ENCODE results near the gene MAP4K4. TPM values are rescaled to one million over a fixed set of nuclear protein-coding genes. Genes with fewer than 3 reads are reported as not detected.

The MAP4K4 gene
- total RNA-seq, 1 donor from 2014 or later = 427 TPM

- Mint-ChIP-seq H3K4me3 (ENCODE audit: unreplicated experiment) (peak overlapping the region; percentile 1), H3K4me1 (ENCODE audit: unreplicated experiment) (peaks cover 37% of the 10 kb centered on the region), H3K9me3 (ENCODE audit: unreplicated experiment) (no peaks in the 10 kb centered on the region), H3K27ac (ENCODE audit: unreplicated experiment) (no peak overlapping the region), H3K27me3 (ENCODE audit: unreplicated experiment) (peaks cover 15% of the 10 kb centered on the region), H3K36me3 (ENCODE audit: low read depth, unreplicated experiment) (peaks cover 69% of the 10 kb centered on the region)
- TF ChIP-seq, protein P1, sequence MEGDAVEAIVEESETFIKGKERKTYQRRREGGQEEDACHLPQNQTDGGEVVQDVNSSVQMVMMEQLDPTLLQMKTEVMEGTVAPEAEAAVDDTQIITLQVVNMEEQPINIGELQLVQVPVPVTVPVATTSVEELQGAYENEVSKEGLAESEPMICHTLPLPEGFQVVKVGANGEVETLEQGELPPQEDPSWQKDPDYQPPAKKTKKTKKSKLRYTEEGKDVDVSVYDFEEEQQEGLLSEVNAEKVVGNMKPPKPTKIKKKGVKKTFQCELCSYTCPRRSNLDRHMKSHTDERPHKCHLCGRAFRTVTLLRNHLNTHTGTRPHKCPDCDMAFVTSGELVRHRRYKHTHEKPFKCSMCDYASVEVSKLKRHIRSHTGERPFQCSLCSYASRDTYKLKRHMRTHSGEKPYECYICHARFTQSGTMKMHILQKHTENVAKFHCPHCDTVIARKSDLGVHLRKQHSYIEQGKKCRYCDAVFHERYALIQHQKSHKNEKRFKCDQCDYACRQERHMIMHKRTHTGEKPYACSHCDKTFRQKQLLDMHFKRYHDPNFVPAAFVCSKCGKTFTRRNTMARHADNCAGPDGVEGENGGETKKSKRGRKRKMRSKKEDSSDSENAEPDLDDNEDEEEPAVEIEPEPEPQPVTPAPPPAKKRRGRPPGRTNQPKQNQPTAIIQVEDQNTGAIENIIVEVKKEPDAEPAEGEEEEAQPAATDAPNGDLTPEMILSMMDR (IDR thresholded peaks at IDR 0.05; ENCODE audit: unreplicated experiment) = no peak
- DNase-seq (ENCODE audit: low spot score) = no peak
These were observed 194.9 kb downstream of the MAP4K4 start for GRCh38 chr2:101892377-101892776.

- Mint-ChIP-seq H3K4me3 (ENCODE audit: unreplicated experiment) (peak overlapping the region; percentile 13), H3K27ac (ENCODE audit: unreplicated experiment) (no peak overlapping the region), H3K36me3 (ENCODE audit: low read depth, unreplicated experiment) (peaks cover 70% of the 10 kb centered on the region), H3K9me3 (ENCODE audit: unreplicated experiment) (no peaks in the 10 kb centered on the region), H3K27me3 (ENCODE audit: unreplicated experiment) (peaks cover 19% of the 10 kb centered on the region), H3K4me1 (ENCODE audit: unreplicated experiment) (peaks cover 35% of the 10 kb centered on the region)
- DNase-seq (ENCODE audit: low spot score) = no peak
- TF ChIP-seq, protein P1 (IDR thresholded peaks at IDR 0.05; ENCODE audit: unreplicated experiment) = no peak
These were observed 196.3 kb downstream of the MAP4K4 start for GRCh38 chr2:101893681-101894381.

DNA sequence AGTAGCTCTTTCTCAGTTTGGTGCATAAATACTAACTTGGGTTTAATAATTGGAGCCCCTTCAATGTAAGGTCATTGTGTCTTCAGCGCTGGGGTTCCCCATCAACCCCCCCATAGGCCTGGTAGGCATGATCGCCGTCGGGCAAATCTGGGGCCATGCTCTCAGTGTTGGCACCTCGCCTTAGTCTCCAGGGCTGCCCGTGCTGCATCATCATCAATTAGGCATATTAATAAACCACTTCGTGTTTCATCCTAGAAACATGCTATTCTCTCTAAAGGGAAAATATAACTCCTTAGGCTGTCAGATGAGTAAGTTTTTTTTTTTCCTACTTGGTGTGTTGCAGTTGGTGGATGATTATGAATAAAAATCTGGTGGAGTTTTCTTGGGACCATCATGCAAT, 197.5 kb downstream of the MAP4K4 start:
- H3K27ac Mint-ChIP-seq (ENCODE audit: unreplicated experiment) = no peak overlapping the region
- H3K4me3 Mint-ChIP-seq (ENCODE audit: unreplicated experiment) = peak overlapping the region; percentile 51
- no peak for DNase-seq (ENCODE audit: low spot score)
- TF ChIP-seq, protein P1 (IDR thresholded peaks at IDR 0.05; ENCODE audit: unreplicated experiment) = no peak
- no peaks in the 10 kb centered on the region for H3K9me3 Mint-ChIP-seq (ENCODE audit: unreplicated experiment)
- H3K4me1 Mint-ChIP-seq (ENCODE audit: unreplicated experiment) = peaks cover 34% of the 10 kb centered on the region
- peaks cover 17% of the 10 kb centered on the region for H3K27me3 Mint-ChIP-seq (ENCODE audit: unreplicated experiment)
- peaks cover 63% of the 10 kb centered on the region for H3K36me3 Mint-ChIP-seq (ENCODE audit: low read depth, unreplicated experiment)

- H3K27me3 Mint-ChIP-seq (ENCODE audit: unreplicated experiment) = peaks cover 17% of the 10 kb centered on the region
- H3K4me1 Mint-ChIP-seq (ENCODE audit: unreplicated experiment) = peaks cover 39% of the 10 kb centered on the region
- TF ChIP-seq, protein P1 (IDR thresholded peaks at IDR 0.05; ENCODE audit: unreplicated experiment) = no peak
- no peak overlapping the region for H3K4me3 Mint-ChIP-seq (ENCODE audit: unreplicated experiment)
- no peaks in the 10 kb centered on the region for H3K9me3 Mint-ChIP-seq (ENCODE audit: unreplicated experiment)
- H3K36me3 Mint-ChIP-seq (ENCODE audit: low read depth, unreplicated experiment) = peaks cover 64% of the 10 kb centered on the region
- no peak overlapping the region for H3K27ac Mint-ChIP-seq (ENCODE audit: unreplicated experiment)
- no peak for DNase-seq (ENCODE audit: low spot score)
These were observed 198.4 kb downstream of the MAP4K4 start for GRCh38 chr2:101895819-101896322.

DNA sequence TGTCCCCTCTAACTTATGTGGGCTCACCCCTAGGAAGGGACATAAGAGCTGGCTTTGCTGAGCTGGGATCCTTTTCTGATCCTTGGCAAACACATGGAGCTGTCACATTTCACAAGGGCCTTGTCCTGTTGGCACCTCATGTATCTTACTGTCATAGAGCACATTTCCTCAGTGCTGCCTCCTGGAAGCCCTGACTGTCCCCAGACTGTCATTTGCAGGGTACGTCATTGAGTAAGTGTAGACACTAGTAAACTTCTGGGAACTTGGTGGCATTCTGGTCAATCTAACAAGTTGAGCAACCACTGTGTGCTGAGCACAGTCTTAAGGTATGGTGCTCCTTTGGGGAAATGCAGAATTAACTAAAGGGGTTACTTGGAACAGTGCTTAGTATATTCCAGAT, 199.8 kb downstream of the MAP4K4 start:
- peaks cover 58% of the 10 kb centered on the region for H3K36me3 Mint-ChIP-seq (ENCODE audit: low read depth, unreplicated experiment)
- H3K4me1 Mint-ChIP-seq (ENCODE audit: unreplicated experiment) = peaks cover 37% of the 10 kb centered on the region
- peaks cover 16% of the 10 kb centered on the region for H3K27me3 Mint-ChIP-seq (ENCODE audit: unreplicated experiment)
- no peaks in the 10 kb centered on the region for H3K9me3 Mint-ChIP-seq (ENCODE audit: unreplicated experiment)
- H3K4me3 Mint-ChIP-seq (ENCODE audit: unreplicated experiment) = no peak overlapping the region
- H3K27ac Mint-ChIP-seq (ENCODE audit: unreplicated experiment) = no peak overlapping the region
- DNase-seq (ENCODE audit: low spot score) = no peak
- TF ChIP-seq, protein P1 (IDR thresholded peaks at IDR 0.05; ENCODE audit: unreplicated experiment) = no peak

Data from endothelial cell (in vitro differentiated cells).